HG03097 (cell line): ENCODE results near the gene NT5C.

Source experiments
- ATAC-seq: cut with Tn5 transposase; IDR thresholded peaks from one replicate; pipeline ENCODE4 v1.9.1; 2021; ENCODE audit not compliant: unreplicated experiment, low FRiP score

Gene NT5C

DNA sequence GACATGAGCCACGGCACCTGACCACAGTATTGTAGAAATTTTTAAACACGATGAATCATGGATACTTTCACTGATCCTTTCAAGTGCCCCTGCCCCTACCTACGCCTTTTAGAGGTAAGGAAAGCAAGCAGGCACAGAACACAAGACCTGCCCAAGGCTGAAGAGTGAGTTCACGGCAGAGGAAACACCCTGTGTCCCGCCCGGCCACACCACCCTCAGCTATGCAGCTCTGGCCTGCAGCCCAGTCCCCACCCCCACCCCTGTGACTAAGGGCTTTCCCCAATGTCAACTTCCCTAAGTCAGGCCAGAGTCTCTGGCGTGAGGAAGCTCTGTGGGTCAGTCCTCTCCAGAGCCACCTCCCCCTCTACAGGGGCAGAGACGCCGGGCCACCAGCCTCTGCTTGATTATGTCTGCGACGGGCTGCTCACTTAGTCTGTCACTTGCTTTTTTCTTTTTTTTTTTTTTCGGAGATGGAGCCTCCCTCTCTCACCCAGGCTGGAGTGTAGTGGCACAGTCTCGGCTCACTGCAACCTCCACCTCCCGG, 35.4 kb downstream of the NT5C start:
- no peak for ATAC-seq

DNA sequence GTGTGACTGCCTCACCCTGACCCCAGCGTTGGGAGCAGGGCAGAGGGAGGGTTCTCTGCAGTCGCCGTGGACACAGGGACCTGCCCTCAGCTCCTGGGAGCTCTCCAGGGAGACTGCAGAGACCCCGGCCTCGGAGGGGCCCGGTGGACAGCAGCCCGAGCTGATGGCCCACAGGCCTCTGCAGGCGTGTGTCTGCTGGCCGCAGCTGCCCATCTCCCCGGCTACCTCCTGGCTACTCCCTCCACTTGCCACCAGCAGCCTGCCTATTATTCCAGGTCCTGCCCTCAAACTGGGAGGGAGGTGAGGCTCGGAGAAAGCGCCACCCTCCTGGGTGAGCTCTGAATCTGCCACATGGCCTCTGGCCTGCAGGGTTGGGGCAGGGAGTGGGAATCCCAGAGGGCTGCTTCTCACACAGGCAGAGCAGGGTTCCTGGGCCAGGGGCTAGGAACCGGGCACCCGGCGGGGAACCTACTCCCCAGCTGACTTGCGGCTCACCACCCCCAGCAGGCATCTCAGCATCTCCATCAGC, 36.6 kb downstream of the NT5C start:
- ATAC-seq, result no peak

DNA sequence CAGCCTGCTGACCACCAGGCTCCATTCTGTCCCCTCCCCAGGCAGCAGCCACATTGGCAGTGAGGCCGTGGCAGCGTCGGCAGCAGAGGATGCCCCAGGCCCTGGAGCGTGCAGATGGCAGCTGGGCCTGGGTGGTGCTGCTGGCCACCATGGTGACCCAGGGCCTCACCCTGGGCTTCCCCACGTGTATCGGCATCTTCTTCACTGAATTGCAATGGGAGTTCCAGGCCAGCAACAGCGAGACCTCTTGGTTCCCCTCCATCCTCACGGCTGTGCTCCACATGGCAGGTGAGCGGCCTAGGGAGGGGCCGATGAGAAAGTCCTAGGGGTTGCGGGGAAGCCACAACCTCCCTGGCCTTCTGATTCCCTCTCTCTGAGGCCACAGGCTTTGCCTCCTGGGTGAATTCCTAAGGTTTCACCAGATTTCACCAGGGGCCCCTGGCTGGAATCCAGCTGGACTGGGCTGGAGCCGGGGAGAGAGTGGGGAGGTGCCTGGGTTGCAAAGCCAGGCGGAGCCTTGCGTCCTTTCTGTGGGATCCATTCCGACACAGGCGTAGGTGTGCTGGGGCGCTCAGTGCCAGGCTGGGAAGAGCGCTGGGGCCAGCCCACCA, 37.9 kb downstream of the NT5C start:
- ATAC-seq, result no peak

DNA sequence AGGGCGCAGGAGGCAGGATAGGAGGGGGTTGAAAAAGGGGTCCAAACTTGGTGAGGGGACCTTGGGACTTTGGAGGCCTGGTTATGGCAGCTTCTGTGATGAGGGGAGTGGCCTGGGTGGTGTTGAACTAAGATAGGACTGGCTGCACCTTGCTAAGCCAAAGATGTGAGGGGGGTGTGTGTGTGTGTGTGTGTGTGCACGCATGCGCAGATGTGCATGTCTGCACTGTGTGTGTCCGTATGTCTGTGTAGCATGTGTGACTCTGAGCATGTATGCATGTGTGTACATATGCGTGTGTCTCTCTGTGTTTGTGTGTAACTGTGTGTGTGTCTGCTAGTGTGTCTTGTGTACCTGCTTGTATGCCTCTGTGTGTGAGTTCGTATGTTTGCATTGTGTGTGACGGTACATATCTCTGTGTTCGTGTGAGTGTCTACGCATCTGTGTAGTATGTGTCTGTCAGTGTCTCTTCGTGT, 39.7 kb downstream of the NT5C start:
- no peak for ATAC-seq

DNA sequence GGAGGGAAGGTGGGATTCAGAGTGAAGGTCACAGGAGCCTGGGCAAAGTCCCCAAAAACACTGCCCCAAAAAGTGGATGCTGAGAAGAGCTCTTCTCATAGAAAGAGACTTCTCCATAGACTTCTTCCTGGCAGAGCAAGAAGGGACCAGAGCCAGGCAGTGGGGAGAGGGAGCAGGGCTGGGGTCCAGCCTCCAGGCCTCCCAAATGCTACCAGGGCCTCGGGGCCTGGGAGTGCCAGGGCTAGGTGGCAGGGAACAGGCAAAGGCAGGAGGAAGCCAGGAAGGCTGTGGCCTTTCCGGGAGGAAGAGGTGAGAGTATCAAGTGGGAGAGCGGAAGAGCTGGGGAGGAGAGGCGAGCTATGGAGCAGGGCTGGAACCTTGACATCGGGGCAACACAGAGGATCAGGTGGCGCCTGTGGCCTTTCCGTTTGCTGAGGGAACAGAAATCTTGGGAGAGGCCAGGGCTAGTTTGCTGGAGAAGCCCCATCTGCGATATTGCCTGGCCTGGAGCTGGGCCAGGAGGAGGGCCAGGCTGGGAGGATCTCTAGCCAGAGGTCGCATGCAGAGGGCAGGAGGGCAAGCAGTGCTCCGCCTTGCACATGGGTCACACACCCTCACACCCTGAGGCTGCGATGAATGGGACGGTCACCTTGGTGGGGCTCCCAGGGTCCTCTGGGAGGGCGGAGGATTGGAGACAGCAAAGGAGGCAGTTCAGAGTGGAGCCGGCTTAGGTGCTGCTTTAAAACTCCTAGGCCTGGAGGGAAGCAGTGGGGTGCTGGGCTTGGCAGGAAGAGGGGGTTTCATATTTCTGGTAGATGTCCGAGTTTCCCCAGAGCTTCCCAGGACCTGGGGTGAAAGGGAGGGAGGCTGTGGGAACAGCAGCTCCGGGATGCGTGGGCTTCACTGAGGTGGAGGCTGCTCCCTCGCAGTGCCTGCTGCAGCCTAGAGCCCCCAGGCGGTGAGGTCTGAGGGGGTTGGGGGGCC, 40.4 kb downstream of the NT5C start:
- ATAC-seq, result no peak

DNA sequence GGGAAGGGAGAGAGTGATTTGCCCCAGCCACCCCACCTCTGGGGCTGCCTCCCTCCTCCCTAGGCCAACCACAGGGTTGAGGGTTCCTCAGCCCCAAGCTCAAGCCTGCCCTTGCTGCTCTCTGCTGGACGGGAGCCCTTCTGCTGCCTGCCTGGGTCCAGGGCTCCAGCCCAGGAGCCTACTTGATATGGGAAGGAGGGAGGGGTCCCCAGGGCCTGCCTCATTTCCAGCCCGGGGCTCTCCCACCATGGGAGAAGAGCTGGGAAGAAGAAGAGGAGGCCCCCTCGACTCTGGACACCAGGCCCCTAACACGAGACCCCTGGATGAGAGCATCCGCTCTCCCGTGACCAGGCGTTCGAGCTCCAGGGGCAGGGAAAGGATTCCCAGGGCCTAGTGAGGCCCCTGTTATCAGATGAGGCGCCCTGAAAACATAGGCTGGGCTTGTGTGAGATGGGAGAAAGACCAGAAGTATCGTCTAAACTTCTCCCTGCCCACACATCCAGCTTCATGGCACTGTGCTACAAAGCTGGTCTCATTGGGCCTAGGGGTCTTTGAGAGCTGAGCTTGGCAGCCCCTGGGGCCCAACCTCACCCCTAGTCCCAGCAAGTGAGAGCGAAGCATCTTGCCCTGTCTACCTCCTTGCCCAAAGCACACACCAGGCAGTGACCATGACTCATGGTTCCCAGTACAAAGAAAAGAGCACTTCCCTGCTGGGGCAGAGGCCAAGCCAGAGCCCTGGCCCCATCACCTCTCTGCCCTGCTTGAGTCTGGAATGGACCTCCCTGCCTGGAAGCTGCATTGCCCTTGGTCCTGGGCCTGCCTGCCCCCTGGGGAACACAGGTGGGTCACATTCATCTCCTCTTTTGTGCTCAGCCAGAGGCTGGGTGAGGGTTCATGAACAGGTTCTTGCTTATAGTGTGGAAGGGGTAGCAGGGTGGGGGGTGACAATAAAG, 42.8 kb downstream of the NT5C start:
- ATAC-seq, result no peak

DNA sequence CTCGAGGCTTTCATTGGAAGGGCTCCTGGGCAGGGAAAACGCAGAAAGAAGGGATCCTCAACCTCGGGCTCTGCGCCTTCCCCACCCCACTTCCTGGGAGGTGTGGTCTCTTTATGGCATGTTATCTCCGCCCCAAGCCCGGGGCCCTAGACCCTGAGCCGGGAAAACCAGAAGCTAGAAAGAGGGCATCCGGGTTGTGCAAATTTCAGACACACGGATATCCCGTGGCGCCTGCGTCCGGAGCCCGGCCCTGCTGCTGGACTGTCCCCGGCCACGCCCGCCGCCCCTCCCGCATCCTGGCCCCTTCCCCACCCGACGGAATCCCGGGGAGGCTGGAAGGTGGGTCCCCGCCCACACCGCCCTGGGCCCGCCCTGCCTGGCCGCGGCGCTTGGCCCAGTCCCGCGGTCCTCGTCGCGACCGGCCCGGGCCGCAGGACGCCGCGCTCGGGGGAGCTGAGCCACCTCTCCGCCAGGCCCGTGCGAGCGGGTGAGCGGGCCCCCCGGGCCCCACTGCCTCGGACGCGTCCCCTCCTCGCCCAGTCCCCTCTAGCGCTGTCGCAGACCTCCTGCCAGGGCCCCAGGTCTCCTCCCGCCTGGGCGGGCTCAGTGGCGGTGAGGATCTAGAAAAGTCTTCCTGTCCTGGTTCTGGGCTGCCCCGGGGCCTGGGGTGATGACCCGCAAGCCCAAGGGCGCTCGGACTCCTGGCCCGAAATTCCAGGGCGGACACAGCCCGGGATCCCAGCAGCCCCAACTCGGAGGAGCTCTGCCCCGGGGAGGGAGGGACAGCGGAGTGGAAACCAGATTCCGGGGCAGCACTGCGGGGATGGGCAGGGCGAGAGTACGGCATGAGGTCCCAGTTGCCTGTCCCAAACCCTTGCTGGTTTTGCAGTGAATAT, 43.7 kb downstream of the NT5C start, which contains the start of gene SLC16A5:
SLC16A5 (plus strand) TSS at position 397 of the 896 bp plus-strand sequence. CDS start 5,683 bp downstream, outside the sequence.
- no peak for ATAC-seq

DNA sequence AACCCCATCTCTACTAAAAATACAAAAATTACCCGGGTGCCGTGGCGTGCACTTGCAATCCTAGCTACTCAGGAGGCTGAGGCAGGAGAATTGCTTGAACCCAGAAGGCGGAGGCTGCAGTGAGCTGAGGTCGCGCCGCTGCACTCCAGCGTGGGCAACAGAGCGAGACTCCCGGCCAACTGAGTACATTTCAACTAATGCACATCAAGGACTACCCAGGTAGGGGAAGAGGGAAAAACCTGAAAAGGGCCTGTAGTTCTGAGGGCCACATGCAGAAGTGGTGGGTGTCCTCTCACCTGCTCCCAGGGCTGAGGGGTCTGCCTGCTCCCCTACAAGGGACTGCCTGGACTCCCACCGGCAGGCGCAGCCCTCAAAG, 44.4 kb downstream of the NT5C start:
- ATAC-seq, result no peak

DNA sequence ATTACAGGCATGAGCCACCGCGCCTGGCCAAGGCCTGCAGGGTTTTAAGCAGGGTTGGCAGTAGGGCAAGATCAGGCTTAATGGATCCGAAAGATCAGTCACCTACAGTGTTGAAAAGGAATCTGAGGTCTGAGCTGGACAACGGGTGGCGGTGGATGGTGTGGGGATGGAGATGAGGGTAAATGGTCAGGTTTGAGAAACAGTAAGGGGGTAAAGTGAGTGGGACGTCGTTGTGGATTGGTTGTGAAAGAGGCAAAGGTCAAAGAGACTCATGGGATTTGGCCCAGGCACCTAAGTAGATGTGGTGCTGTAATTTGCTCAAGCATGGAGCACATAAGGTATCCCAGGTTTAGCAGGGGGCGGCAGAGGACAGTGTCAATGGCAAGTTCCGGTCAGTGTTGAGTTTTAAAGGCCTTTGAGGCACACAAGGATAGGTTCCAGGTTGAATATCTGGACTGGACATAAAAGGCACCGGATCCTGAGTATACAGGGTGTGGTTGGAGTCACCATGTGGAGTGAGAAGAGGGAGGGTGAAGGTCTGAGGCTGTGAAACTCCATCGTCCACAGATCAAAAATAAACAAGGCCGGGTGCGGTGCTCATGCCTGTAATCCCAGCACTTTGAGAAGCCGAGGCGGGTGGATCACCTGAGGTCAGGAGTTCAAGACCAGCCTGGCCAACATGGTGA, 44.9 kb downstream of the NT5C start:
- no peak for ATAC-seq

DNA sequence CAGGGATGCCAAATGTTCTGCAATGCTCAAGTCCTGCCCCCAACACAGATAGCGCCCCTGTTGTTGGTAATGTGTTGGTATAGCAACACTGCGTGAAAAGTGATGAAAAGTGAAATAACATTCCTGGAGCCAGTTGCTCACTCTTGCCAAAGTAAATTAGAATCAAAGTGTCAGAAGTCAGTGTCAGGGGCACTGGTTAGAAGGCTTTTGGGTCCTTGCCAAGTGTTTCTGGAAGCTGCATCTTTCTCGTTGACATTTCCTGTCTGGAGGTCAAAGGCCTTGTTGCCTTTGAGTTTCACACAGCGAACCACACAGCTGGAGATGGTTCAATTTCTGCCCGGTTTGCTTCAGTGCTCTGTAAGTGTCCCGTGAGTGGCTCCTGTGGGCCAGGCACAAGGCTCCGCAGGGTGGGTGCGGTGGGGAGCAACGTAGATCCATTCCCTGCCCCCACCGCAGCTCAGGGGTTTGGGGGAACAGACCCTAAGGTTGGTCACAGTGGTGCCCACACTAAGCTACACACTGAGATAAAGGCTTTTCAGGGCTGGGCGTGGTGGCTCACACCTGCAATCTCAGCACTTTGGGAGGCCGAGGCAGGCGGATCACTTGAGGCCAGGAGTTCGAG, 47.4 kb downstream of the NT5C start:
- ATAC-seq, result no peak

DNA sequence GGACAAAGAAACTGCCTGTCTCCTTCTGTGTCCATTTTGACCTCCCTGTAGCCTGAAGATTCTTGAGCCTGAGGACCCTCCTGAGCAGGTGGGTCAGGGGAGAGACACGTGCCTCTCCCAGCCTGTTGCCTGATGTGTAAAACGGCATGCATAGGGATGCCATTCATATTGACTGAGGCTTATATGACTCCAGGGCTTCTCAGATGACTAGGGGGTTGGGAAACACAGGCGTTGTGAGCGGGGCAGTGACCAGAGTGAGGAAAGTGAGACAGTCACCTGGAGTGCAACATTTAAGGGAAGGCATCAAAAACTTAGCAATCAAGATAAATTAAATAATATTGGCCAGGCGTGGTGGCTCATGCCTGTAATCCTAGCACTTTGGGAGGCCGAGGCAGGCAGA, 48.9 kb downstream of the NT5C start:
- ATAC-seq, result no peak

DNA sequence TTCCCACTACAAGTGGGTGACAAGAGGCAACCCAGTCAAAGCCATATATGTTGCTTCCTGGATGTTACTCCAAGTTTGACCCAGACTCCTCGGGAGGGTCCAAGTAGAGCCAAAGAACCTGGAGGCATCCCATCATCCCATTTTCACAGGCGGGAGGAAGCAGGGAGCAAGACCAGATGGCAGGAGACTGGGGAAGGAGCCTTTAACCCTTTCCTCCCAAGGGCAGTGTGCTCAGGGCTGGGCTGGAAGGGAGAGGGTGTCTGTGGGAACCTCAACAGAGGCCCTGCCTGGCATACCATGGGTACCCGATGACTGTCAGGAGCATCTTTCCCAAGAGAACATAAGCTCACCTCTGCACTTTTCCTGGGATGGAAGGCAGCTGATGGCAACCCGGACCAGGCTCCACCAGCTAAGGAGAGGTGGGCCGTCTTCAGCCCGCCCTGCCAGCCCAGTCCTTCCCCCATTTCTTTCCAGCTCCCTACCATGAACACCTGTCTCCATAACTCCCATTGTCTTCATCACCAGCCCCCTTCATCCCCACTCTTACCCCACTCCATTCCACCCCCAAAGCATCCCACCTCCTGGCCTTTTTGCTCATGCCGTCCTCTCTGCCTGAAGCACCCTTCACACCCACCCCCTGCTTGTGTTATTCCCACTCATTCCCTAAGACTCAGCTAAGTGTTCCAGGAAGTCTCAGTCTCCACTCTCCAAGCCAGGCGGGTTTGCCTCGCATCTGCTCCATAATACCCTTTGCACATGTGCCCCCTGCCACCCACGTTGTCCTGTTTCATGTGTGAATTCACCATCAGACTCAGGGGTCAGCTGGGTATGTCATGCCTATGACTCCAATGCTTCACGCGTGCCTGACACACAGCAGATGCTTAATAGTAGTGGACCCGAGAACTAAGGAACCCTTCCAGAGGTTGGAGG, 49.7 kb downstream of the NT5C start:
- no peak for ATAC-seq
